ENCODE results near the gene HEMK1.

Gene HEMK1

DNA sequence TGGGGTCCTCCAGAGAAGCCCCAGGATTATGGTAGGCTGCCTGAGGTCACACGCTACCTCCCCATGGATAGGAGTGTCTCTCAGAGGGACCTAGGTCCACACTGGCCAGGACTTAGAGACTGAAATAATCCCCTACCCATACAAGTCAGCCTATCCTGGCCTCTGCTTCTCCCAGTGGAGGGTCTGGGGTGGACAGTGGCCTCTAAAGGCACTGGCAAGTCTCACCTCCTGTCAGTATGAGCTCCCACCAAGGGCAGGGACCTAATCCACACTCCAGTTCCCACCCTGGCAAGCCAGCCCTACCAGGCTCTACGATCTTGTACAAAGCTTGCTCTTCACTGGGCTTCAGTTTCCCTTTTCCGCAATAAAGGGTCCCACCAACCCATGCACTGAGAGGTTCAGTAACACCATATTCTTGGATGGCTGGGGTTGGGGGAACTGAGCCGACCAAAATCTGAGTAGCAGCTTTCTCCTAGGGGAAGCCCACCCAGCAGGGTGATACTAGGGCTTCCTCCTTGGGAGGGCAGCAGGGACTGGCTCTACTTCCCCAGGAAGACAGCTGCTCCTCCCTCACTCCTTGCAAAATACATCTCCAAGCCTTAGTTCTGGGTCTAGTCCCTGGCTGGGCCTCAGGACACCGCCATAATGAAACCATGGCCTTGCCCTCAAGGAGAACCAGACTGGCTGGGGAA is 39.9 kb downstream of the HEMK1 start:
- no peak overlapping the region for H3K4me3 ChIP-seq (ENCODE audit: low read depth, low read length)
- TF ChIP-seq, protein P1, sequence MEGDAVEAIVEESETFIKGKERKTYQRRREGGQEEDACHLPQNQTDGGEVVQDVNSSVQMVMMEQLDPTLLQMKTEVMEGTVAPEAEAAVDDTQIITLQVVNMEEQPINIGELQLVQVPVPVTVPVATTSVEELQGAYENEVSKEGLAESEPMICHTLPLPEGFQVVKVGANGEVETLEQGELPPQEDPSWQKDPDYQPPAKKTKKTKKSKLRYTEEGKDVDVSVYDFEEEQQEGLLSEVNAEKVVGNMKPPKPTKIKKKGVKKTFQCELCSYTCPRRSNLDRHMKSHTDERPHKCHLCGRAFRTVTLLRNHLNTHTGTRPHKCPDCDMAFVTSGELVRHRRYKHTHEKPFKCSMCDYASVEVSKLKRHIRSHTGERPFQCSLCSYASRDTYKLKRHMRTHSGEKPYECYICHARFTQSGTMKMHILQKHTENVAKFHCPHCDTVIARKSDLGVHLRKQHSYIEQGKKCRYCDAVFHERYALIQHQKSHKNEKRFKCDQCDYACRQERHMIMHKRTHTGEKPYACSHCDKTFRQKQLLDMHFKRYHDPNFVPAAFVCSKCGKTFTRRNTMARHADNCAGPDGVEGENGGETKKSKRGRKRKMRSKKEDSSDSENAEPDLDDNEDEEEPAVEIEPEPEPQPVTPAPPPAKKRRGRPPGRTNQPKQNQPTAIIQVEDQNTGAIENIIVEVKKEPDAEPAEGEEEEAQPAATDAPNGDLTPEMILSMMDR (IDR thresholded peaks at IDR 0.05; ENCODE audit: low read depth, low read length): no peak

DNA sequence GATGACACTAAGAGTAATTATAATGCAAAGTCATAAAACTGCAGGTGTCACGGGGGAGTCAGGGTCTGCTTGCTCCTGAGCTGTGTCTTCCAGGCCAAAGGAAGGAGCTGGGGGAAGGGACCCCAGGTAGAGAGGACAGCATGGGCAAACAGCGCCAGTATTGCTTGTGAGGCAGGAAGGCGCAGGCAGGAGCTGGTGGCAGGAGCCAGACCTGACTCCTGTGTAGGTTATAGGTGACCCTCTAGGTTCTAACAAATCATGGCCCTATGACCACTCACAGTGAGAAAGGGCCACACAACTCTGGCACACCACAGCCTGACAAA is 40.4 kb downstream of the HEMK1 start:
- TF ChIP-seq, protein P1 (IDR thresholded peaks at IDR 0.05; ENCODE audit: low read depth, low read length): no peak
- H3K4me3 ChIP-seq (ENCODE audit: low read depth, low read length): no peak overlapping the region

DNA sequence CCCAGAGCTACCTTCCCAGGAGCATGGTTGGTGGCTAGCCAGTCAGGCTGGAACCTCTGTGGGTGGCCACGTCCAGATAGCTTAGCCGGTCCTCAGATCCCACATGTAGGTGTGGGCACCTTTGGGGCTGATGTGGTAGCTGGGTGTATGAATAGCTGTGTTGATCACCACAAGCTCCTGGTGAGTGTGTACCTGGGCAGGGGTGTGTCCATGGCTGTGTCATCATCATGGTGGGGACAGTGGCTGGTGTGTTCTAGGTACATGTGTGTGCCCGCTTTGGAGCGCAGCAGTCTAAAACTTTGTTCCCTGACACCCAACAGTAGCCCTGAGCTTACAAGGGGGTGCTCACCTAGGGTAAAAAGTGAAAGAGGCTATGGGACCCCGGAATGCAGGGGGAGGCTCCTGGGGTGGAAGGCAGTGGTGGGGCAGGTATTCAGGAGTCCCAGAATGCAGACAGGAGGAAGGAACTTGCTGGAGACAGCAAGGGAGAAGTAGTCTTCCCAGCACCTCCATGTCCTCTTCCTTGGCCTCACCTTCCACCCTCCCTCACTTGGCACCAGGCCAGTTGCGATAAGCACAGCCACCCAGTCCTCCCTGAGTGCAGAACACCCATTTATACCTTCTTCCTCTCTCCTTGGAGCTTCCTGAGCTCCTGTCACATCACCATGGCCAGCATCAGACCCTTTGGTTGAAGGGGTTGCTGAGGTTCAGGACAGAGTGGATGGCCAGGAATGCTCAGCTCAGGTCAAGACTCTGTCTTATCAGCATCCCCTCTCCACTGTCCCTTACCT is 41.1 kb downstream of the HEMK1 start:
- H3K4me3 ChIP-seq (ENCODE audit: low read depth, low read length): peak overlapping the region; percentile 71
- TF ChIP-seq, protein P1 (IDR thresholded peaks at IDR 0.05; ENCODE audit: low read depth, low read length): no peak

DNA sequence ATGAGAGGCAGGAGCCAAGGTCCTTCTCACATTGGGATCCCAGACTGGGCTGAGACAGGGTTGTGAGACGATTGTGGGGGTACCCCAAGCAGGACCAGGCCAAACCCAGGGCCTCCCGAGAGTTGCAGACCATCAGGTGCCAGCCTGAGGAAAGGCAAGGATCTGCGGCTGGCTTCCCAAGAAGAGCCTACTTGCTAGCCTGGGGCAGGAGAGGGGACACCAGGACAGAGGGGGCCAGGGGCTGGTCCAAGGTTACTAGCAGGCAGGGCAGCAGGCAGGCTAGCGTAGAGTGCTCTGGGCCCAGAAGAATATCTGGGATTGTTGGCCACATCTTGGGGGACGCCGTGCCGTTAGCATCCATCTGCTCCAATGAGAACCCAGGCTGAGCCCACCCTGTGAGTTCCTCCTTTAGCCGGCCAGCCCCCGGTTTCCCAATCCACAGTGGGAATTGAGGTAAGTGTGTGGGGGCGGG is 41.7 kb downstream of the HEMK1 start:
- H3K4me3 ChIP-seq (ENCODE audit: low read depth, low read length): peak overlapping the region; percentile 71
- TF ChIP-seq, protein P1 (IDR thresholded peaks at IDR 0.05; ENCODE audit: low read depth, low read length): no peak

DNA sequence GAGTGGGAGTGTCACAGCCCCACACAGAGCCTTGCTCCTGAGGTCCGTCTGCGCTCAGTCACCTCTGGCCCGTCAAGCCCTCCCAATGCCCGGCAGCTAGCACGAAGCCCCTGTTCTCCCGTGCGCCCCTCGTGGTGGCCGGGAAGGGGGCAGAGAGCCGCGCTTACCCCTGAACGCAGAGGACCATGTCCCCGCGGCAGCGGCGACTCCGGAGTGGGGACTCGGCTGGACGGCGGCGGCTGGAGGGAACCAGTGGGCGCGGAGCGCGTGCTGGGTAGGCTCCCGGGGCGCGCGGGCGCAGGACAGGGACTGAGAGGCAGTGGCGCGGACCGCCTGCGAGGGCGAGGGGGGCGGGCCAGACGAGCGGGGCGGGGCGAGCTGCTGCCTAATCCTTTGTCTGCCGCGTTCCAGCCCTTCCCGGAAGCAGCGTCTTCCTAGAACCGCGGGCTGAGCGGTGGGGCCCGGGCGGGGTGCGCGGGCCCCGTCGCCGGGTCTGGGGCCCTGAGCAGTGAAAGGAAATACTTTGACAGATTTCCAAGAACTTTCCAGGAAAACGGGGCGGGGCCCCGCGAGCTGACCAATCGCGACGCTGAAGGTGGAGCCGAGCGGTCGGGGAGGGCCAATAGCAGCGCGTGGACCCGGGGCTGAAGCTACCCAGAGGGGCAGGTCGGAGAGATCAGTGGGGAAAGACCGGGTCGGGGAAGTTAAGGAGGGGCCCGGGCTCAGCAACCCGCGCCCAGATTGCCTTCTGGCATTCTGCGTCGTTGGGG is 42.3 kb downstream of the HEMK1 start, which contains the start of gene CISH:
Gene CISH (minus strand): TSS at position 311 of the 770 bp plus-strand sequence. CDS start 124 bp downstream, at position 187.
- TF ChIP-seq, protein P1 (IDR thresholded peaks at IDR 0.05; ENCODE audit: low read depth, low read length): peak; percentile 43

DNA sequence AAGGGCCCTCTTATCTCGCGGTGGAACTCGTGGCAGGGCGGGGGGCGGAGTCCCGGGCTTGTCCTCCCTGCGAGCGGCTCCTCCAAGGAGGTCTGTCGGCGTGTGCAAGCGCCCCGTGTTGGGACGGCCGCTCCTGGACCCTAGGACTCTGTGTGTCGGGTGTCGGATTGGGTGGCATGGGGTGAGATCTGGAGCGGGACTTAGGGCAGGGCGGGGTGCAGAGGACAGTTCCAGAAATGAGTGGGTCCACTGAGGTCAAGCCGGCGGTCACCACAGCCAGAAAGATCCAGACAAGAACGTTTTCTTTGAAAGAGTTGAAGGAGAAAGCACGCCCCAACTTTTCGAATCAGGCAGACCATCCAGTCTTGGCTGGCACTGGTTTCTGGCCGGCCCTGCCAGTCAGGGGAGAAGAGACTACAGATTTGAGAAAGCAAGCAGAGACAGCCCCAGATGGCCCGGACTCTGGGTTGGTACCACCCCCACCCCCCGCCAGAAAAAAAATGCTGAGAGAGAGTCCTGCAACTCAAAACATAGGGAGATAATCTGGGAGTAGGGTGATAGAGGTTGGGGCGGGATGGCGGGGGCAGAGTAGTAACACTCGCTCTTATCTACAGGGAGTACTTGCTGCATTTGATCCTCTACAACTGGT is 43.0 kb downstream of the HEMK1 start:
- H3K4me3 ChIP-seq (ENCODE audit: low read depth, low read length): peak overlapping the region; percentile 71
- TF ChIP-seq, protein P1 (IDR thresholded peaks at IDR 0.05; ENCODE audit: low read depth, low read length): no peak

More for the DNA sequence above, 42.3 kb downstream of the HEMK1 start, which contains the start of gene CISH:
- H3K4me3 ChIP-seq (ENCODE audit: low read depth, low read length): peak within 1 kb of the TSS; percentile 71

Measured in WI38 (cell line).